ENCODE data around the gene GCSAM. TPM values are rescaled to one million over a fixed set of nuclear protein-coding genes. Genes with fewer than 3 reads are reported as not detected.

GCSAM gene
- total and polyA plus RNA-seq, 4 donors = 0.08 to 0.75 (median 0.27) TPM; not detected in 1

- no peak for TF ChIP-seq RAD21 (IDR thresholded peaks at IDR 0.05)
- TF ChIP-seq EGR1 (IDR thresholded peaks at IDR 0.05; ENCODE audit: low read depth in 2 of 2) = no peak
- no peak for TF ChIP-seq RXRA (IDR thresholded peaks at IDR 0.05)
- TF ChIP-seq ATF3 (IDR thresholded peaks at IDR 0.05) = no peak
- no peak for TF ChIP-seq CTCF (IDR thresholded peaks at IDR 0.05; ENCODE audit: low read depth, low read length, missing input control)
- TF ChIP-seq NR2F2 (IDR thresholded peaks at IDR 0.05) = no peak
- no peak for TF ChIP-seq YY1 (IDR thresholded peaks at IDR 0.05)
- TF ChIP-seq FOXA1 (IDR thresholded peaks at IDR 0.05) = no peak
- no peak for TF ChIP-seq TAF1 (conservative IDR thresholded peaks at IDR 0.05)
- TF ChIP-seq SP1 (IDR thresholded peaks at IDR 0.05) = no peak
- no peak for TF ChIP-seq REST (IDR thresholded peaks at IDR 0.05)
- no peak for TF ChIP-seq JUND (IDR thresholded peaks at IDR 0.05)
- TF ChIP-seq MAX (IDR thresholded peaks at IDR 0.05) = no peak
- WGBS = 87% methylated on average over 2 of the region's 2 CpGs
- Histone ChIP-seq H3K36me3 (ENCODE audit: control insufficient read depth in 4 of 4, insufficient read depth in 3 of 4, low read depth in 1 of 4, low read length in 3 of 4) (no peaks in the 10 kb centered on the region), H3K4me1 (ENCODE audit: control insufficient read depth in 4 of 4, insufficient read depth in 4 of 4, low read length in 3 of 4) (no peaks in the 10 kb centered on the region), H3K27ac (ENCODE audit: low read depth in 1 of 2, low read length in 2 of 2) (no peak overlapping the region), H3K4me3 (ENCODE audit: low read depth in 1 of 3, low read length in 3 of 3) (no peak overlapping the region), H3K9ac (ENCODE audit: low read depth in 1 of 2, low read length in 2 of 2) (no peak overlapping the region), H3K27me3 (ENCODE audit: control insufficient read depth in 4 of 4, insufficient read depth in 4 of 4, low read length in 3 of 4) (no peaks in the 10 kb centered on the region), H3K9me3 (ENCODE audit: control insufficient read depth in 4 of 4, low read length in 3 of 4) (no peaks in the 10 kb centered on the region)
- DNase-seq (ENCODE audit: low spot score) = no peak
Measured at GRCh38 chr3:112167758-112168157, 34.7 kb upstream of the GCSAM start.

- TF ChIP-seq FOXA1 (IDR thresholded peaks at IDR 0.05) (no peak), EGR1 (IDR thresholded peaks at IDR 0.05; ENCODE audit: low read depth in 2 of 2) (no peak), RXRA (IDR thresholded peaks at IDR 0.05) (no peak), REST (IDR thresholded peaks at IDR 0.05) (no peak), GABPA (IDR thresholded peaks at IDR 0.05 in 1 of 2, conservative IDR thresholded peaks at IDR 0.05 in 1 of 2) (no peak), ZBTB33 (IDR thresholded peaks at IDR 0.05) (no peak), JUND (IDR thresholded peaks at IDR 0.05) (no peak), HNF4A (conservative IDR thresholded peaks at IDR 0.05) (no peak), CTCF (IDR thresholded peaks at IDR 0.05; ENCODE audit: low read depth, low read length, missing input control) (no peak), TAF1 (conservative IDR thresholded peaks at IDR 0.05) (no peak), MAX (IDR thresholded peaks at IDR 0.05) (no peak), ATF3 (IDR thresholded peaks at IDR 0.05) (no peak)
- 81% methylated on average over 1 of the region's 1 CpG for WGBS
- H3K4me3 ChIP-seq (ENCODE audit: low read depth in 1 of 3, low read length in 3 of 3) = no peak overlapping the region
Measured at GRCh38 chr3:112149136-112149535, 16.1 kb upstream of the GCSAM start.

More at GRCh38 chr3:112149136-112149535, 16.1 kb upstream of the GCSAM start:
- no peak for DNase-seq (ENCODE audit: low spot score)
- Histone ChIP-seq H3K9ac (ENCODE audit: low read depth in 1 of 2, low read length in 2 of 2) (no peak overlapping the region), H3K27me3 (ENCODE audit: control insufficient read depth in 4 of 4, insufficient read depth in 4 of 4, low read length in 3 of 4) (peaks cover 0 to 4% (median 1%) of the 10 kb centered on the region in 4 donors), H3K4me1 (ENCODE audit: control insufficient read depth in 4 of 4, insufficient read depth in 4 of 4, low read length in 3 of 4) (no peaks in the 10 kb centered on the region), H3K27ac (ENCODE audit: low read depth in 1 of 2, low read length in 2 of 2) (no peak overlapping the region), H3K9me3 (ENCODE audit: control insufficient read depth in 4 of 4, low read length in 3 of 4) (peaks cover 0 to 10% (median 9%) of the 10 kb centered on the region in 4 donors), H3K36me3 (ENCODE audit: control insufficient read depth in 4 of 4, insufficient read depth in 3 of 4, low read depth in 1 of 4, low read length in 3 of 4) (no peaks in the 10 kb centered on the region)

Data from liver (tissue), 9 donors.